ENCODE results near the gene SF1.

Gene SF1

GRCh38 chr11:64715110-64715509 lies 63.2 kb downstream of the SF1 start:
- H3K27me3 ChIP-seq (ENCODE audit: control insufficient read depth, insufficient read depth, low read length): no peaks in the 10 kb centered on the region
- H3K9ac ChIP-seq: no peak overlapping the region

GRCh38 chr11:64714666-64715065 lies 63.7 kb downstream of the SF1 start:
- Histone ChIP-seq H2AFZ (no peak overlapping the region), H3K4me3 (ENCODE audit: low read depth, low read length) (no peak overlapping the region), H3K27ac (no peak overlapping the region), H3K4me1 (no peaks in the 10 kb centered on the region), H3K27me3 (ENCODE audit: control insufficient read depth, insufficient read depth, low read length) (no peaks in the 10 kb centered on the region), H3K79me2 (no peaks in the 10 kb centered on the region), H3K36me3 (ENCODE audit: control insufficient read depth, insufficient read depth, low read length) (no peaks in the 10 kb centered on the region), H3K9ac (no peak overlapping the region), H3K9me3 (ENCODE audit: control insufficient read depth, low read length) (no peaks in the 10 kb centered on the region), H3K4me2 (ENCODE audit: low read length) (no peak overlapping the region)
- no peak for TF ChIP-seq CTCF (IDR thresholded peaks at IDR 0.05)

More at GRCh38 chr11:64715110-64715509, 63.2 kb downstream of the SF1 start:
- Histone ChIP-seq H3K36me3 (ENCODE audit: control insufficient read depth, insufficient read depth, low read length) (no peaks in the 10 kb centered on the region), H3K4me1 (no peaks in the 10 kb centered on the region), H3K79me2 (no peaks in the 10 kb centered on the region), H3K9me3 (ENCODE audit: control insufficient read depth, low read length) (no peaks in the 10 kb centered on the region), H3K4me2 (ENCODE audit: low read length) (no peak overlapping the region), H3K27ac (no peak overlapping the region), H3K4me3 (ENCODE audit: low read depth, low read length) (no peak overlapping the region), H2AFZ (no peak overlapping the region)
- no peak for TF ChIP-seq CTCF (IDR thresholded peaks at IDR 0.05)
